ENCODE results near the gene GIPC2.

- no peak for TF ChIP-seq POLR2A (IDR thresholded peaks at IDR 0.05)
- TF ChIP-seq CTCF (IDR thresholded peaks at IDR 0.05), result no peak
Measured at GRCh38 chr1:78171736-78172590, 126.2 kb downstream of the GIPC2 start.

All from lower leg skin (tissue), 3 donors.